Liver (tissue), 9 donors: Measurements from ENCODE around the gene SLC25A43. TPM values are rescaled to one million over a fixed set of nuclear protein-coding genes. Genes with fewer than 3 reads are reported as not detected.

Source experiments
- DNase-seq: peaks from one replicate; pipeline ENCODE4 v3.0.0-alpha.2; 2017; ENCODE audit warnings: low spot score
- H3K27ac ChIP-seq, 2 donors: one replicate each; pipeline ENCODE4 v1.7.0; 2013; ENCODE audit warnings: inconsistent platforms in 2 of 2, low read length in 2 of 2, control low read depth in 1 of 2, low read depth in 1 of 2, mild to moderate bottlenecking in 1 of 2
- H3K27me3 ChIP-seq, 4 donors: one replicate each; pipeline versions ENCODE4 v1.6.1 to v1.7.0; 2013; ENCODE audit warnings: low read length in 3 of 4, inconsistent platforms in 1 of 4, mild to moderate bottlenecking in 1 of 4, moderate library complexity in 1 of 4; ENCODE audit not compliant: control insufficient read depth in 4 of 4, insufficient read depth in 4 of 4
- H3K36me3 ChIP-seq, 4 donors: one replicate each; pipeline versions ENCODE4 v1.6.1 to v1.7.0; 2013; ENCODE audit warnings: low read length in 3 of 4, mild to moderate bottlenecking in 3 of 4, low read depth in 1 of 4, moderate library complexity in 1 of 4; ENCODE audit not compliant: control insufficient read depth in 4 of 4, insufficient read depth in 3 of 4
- H3K4me1 ChIP-seq, 4 donors: one replicate each; pipeline versions ENCODE4 v1.6.1 to v1.7.0; 2013; ENCODE audit warnings: low read length in 3 of 4, mild to moderate bottlenecking in 3 of 4, moderate library complexity in 1 of 4; ENCODE audit not compliant: control insufficient read depth in 4 of 4, insufficient read depth in 4 of 4
- H3K4me3 ChIP-seq, 3 donors: one replicate each; pipeline versions ENCODE4 v1.6.1 to v1.7.0; 2013; ENCODE audit warnings: low read length in 3 of 3, control low read depth in 1 of 3, low read depth in 1 of 3, mild to moderate bottlenecking in 1 of 3
- H3K9ac ChIP-seq, 2 donors: one replicate each; pipeline ENCODE4 v1.7.0; 2013; ENCODE audit warnings: low read length in 2 of 2, mild to moderate bottlenecking in 2 of 2, moderate library complexity in 2 of 2, control low read depth in 1 of 2, low read depth in 1 of 2
- H3K9me3 ChIP-seq, 4 donors: one replicate each; pipeline versions ENCODE4 v1.6.1 to v1.7.0; 2013; ENCODE audit warnings: low read length in 3 of 4; ENCODE audit not compliant: control insufficient read depth in 4 of 4
- EGR1 ChIP-seq, 2 donors: IDR thresholded peaks; 2 replicates each; pipeline ENCODE4 v1.6.1; 2016 to 2018; ENCODE audit warnings: antibody characterized with exemption in 2 of 2, low read depth in 2 of 2
- FOXA1 ChIP-seq: IDR thresholded peaks from 2 replicates; pipeline ENCODE4 v1.6.1; 2016; ENCODE audit warnings: antibody characterized with exemption
- FOXA2 ChIP-seq: IDR thresholded peaks from 2 replicates; pipeline ENCODE4 v1.6.1; 2016; ENCODE audit warnings: antibody characterized with exemption
- HNF4A ChIP-seq, 2 donors: conservative IDR thresholded peaks; 2 replicates each; pipeline ENCODE4 v1.6.1; 2016; ENCODE audit warnings: antibody characterized with exemption in 2 of 2, mild to moderate bottlenecking in 2 of 2
- HNF4G ChIP-seq: IDR thresholded peaks from 2 replicates; pipeline ENCODE4 v1.6.1; 2016; ENCODE audit warnings: antibody characterized with exemption
- JUND ChIP-seq, 2 donors: IDR thresholded peaks; 2 replicates each; pipeline ENCODE4 v1.6.1; 2016; ENCODE audit warnings: antibody characterized with exemption in 2 of 2
- NR2F2 ChIP-seq: IDR thresholded peaks from 2 replicates; pipeline ENCODE4 v1.6.1; 2016; ENCODE audit warnings: antibody characterized with exemption
- RAD21 ChIP-seq, 2 donors: IDR thresholded peaks; 2 replicates each; pipeline ENCODE4 v1.6.1; 2016; ENCODE audit warnings: antibody characterized with exemption in 2 of 2, mild to moderate bottlenecking in 2 of 2
- RXRA ChIP-seq, 2 donors: IDR thresholded peaks; 2 replicates each; pipeline ENCODE4 v1.6.1; 2017 to 2018; ENCODE audit warnings: antibody characterized with exemption in 2 of 2, mild to moderate bottlenecking in 1 of 2
- SP1 ChIP-seq: IDR thresholded peaks from 2 replicates; pipeline ENCODE4 v1.6.1; 2018; ENCODE audit warnings: antibody characterized with exemption, mild to moderate bottlenecking
- TAF1 ChIP-seq: conservative IDR thresholded peaks from 2 replicates; pipeline ENCODE4 v1.6.1; 2016; ENCODE audit warnings: antibody characterized with exemption, mild to moderate bottlenecking
- YY1 ChIP-seq: IDR thresholded peaks from 2 replicates; pipeline ENCODE4 v1.6.1; 2016; ENCODE audit warnings: antibody characterized with exemption, mild to moderate bottlenecking
- WGBS: extraction: QIAGEN DNeasy Blood & Tissue Kit; methylation state at CpG from one replicate; pipeline ENCODE4 v1.1.7; 2013; 5-methylcytosine and 5-hydroxymethylcytosine counted together
- polyA plus RNA-seq, 2 donors: library from polyadenylated mRNA; stranded (reverse) in 1 of 2; unstranded in 1 of 2; fragments of 200-250 nt in 1 of 2; fragments of >200 nt in 1 of 2; fragmentation: Nextera tagmentation in 1 of 2; extraction: Ambion mirVana in 1 of 2; gene quantifications; one replicate each; pipeline versions ENCODE4 v1.2.1 to v1.2.3, GENCODE V29; 2013 to 2015
- total RNA-seq, 2 donors: library from RNA; depleted of rRNA; stranded (reverse); fragments of >200 nt; gene quantifications; one replicate each; pipeline ENCODE4 v1.2.3, GENCODE V29; 2014
- TF ChIP-seq, protein P1 (sequence below): fragments of 150-350 bp; IDR thresholded peaks from 2 replicates; pipeline ENCODE4 v1.5.1; 2017; ENCODE audit warnings: improper control_type of control experiment, low read depth, low read length; ENCODE audit not compliant: missing input control
- TF ChIP-seq, protein P2 (sequence below): IDR thresholded peaks from 2 replicates; pipeline ENCODE4 v1.6.1; 2016; ENCODE audit warnings: antibody characterized with exemption
- TF ChIP-seq, protein P3 (sequence below): IDR thresholded peaks from 2 replicates; pipeline ENCODE4 v1.6.1; 2016; ENCODE audit warnings: antibody characterized with exemption
- TF ChIP-seq, protein P4 (sequence below): IDR thresholded peaks from 2 replicates; pipeline ENCODE4 v1.6.1; 2016; ENCODE audit warnings: antibody characterized with exemption
- TF ChIP-seq, protein P5 (sequence below): IDR thresholded peaks from 2 replicates; pipeline ENCODE4 v1.6.1; 2016; ENCODE audit warnings: antibody characterized with exemption, mild to moderate bottlenecking
- donor health status: healthy.
- donor health status: healthy.
- donor health status: healthy.
- donor health status: healthy.
- donor health status: healthy.

Gene SLC25A43
- total and polyA plus RNA-seq, 4 donors, result 4.5 to 10.9 (median 5.6) TPM

DNA sequence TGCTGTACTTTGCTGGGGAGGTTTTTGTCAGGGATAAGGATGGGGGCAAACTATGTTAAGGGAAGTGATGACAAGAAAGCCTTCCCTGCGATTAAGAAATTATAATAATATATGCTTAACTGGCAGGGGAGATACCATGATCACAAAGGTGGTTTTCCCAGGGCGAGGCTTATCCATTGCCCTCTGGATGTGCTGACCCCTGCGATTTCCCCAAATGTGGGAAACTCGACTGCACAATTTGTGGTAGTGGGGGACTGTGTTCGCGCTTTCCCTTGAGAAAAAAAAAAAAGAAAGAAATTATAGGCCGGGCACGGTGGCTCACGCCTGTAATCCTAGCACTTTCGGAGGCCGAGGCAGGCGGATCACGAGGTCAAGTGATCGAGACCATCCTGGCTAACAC, 24.5 kb downstream of the SLC25A43 start:
- no peak for DNase-seq
- TF ChIP-seq, protein P1, sequence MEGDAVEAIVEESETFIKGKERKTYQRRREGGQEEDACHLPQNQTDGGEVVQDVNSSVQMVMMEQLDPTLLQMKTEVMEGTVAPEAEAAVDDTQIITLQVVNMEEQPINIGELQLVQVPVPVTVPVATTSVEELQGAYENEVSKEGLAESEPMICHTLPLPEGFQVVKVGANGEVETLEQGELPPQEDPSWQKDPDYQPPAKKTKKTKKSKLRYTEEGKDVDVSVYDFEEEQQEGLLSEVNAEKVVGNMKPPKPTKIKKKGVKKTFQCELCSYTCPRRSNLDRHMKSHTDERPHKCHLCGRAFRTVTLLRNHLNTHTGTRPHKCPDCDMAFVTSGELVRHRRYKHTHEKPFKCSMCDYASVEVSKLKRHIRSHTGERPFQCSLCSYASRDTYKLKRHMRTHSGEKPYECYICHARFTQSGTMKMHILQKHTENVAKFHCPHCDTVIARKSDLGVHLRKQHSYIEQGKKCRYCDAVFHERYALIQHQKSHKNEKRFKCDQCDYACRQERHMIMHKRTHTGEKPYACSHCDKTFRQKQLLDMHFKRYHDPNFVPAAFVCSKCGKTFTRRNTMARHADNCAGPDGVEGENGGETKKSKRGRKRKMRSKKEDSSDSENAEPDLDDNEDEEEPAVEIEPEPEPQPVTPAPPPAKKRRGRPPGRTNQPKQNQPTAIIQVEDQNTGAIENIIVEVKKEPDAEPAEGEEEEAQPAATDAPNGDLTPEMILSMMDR, result no peak
- TF ChIP-seq YY1 (no peak), FOXA2 (no peak), SP1 (no peak), RXRA (IDR thresholded peaks at IDR 0.05) (no peak), TAF1 (no peak)
- TF ChIP-seq, protein P2, sequence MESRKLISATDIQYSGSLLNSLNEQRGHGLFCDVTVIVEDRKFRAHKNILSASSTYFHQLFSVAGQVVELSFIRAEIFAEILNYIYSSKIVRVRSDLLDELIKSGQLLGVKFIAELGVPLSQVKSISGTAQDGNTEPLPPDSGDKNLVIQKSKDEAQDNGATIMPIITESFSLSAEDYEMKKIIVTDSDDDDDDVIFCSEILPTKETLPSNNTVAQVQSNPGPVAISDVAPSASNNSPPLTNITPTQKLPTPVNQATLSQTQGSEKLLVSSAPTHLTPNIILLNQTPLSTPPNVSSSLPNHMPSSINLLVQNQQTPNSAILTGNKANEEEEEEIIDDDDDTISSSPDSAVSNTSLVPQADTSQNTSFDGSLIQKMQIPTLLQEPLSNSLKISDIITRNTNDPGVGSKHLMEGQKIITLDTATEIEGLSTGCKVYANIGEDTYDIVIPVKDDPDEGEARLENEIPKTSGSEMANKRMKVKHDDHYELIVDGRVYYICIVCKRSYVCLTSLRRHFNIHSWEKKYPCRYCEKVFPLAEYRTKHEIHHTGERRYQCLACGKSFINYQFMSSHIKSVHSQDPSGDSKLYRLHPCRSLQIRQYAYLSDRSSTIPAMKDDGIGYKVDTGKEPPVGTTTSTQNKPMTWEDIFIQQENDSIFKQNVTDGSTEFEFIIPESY, result no peak
- H3K36me3 ChIP-seq, result no peaks in the 10 kb centered on the region
- no peaks in the 10 kb centered on the region for H3K27me3 ChIP-seq
- H3K4me1 ChIP-seq, result peaks cover 3 to 26% (median 18%) of the 10 kb centered on the region in 4 donors
- no peak overlapping the region for H3K4me3 ChIP-seq
- H3K9ac ChIP-seq, result no peak overlapping the region
- 97% methylated on average over 14 of the region's 14 CpGs for WGBS
- H3K27ac ChIP-seq, result no peak overlapping the region
- H3K9me3 ChIP-seq, result no peaks in the 10 kb centered on the region

DNA sequence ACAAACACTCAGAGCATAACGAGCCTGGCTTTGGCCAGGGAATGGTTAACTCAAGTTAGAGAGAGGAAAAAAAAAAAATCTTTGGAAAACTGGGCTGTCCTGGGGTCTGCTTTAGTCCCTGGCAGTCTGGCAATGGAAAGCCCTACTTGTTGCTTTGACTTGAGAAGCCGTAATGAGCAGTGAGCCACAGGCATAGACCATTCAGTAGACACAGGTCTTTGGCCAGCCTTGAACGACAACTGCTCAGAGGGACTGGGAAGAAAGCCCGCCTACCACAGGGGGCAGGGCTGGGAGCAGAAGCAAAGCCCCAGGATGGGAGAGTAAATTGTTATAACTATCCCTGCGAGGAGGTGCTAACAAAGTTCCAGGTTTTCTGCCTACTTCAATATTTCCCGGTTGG, 25.9 kb downstream of the SLC25A43 start:
- DNase-seq, result no peak
- WGBS, result 68% methylated on average over 6 of the region's 6 CpGs
- TF ChIP-seq SP1 (no peak), RXRA (IDR thresholded peaks at IDR 0.05) (no peak), JUND (IDR thresholded peaks at IDR 0.05) (no peak), FOXA1 (no peak), NR2F2 (no peak), HNF4G (no peak), YY1 (no peak), TAF1 (no peak), EGR1 (IDR thresholded peaks at IDR 0.05; ENCODE audit: low read depth in 2 of 2) (no peak), RAD21 (IDR thresholded peaks at IDR 0.05) (no peak), HNF4A (conservative IDR thresholded peaks at IDR 0.05) (no peak)
- TF ChIP-seq, protein P1, result no peak
- TF ChIP-seq, protein P2, result no peak
- TF ChIP-seq, protein P3, sequence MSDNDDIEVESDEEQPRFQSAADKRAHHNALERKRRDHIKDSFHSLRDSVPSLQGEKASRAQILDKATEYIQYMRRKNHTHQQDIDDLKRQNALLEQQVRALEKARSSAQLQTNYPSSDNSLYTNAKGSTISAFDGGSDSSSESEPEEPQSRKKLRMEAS, result no peak
- TF ChIP-seq, protein P4, sequence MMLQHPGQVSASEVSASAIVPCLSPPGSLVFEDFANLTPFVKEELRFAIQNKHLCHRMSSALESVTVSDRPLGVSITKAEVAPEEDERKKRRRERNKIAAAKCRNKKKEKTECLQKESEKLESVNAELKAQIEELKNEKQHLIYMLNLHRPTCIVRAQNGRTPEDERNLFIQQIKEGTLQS, result no peak
- TF ChIP-seq, protein P5, sequence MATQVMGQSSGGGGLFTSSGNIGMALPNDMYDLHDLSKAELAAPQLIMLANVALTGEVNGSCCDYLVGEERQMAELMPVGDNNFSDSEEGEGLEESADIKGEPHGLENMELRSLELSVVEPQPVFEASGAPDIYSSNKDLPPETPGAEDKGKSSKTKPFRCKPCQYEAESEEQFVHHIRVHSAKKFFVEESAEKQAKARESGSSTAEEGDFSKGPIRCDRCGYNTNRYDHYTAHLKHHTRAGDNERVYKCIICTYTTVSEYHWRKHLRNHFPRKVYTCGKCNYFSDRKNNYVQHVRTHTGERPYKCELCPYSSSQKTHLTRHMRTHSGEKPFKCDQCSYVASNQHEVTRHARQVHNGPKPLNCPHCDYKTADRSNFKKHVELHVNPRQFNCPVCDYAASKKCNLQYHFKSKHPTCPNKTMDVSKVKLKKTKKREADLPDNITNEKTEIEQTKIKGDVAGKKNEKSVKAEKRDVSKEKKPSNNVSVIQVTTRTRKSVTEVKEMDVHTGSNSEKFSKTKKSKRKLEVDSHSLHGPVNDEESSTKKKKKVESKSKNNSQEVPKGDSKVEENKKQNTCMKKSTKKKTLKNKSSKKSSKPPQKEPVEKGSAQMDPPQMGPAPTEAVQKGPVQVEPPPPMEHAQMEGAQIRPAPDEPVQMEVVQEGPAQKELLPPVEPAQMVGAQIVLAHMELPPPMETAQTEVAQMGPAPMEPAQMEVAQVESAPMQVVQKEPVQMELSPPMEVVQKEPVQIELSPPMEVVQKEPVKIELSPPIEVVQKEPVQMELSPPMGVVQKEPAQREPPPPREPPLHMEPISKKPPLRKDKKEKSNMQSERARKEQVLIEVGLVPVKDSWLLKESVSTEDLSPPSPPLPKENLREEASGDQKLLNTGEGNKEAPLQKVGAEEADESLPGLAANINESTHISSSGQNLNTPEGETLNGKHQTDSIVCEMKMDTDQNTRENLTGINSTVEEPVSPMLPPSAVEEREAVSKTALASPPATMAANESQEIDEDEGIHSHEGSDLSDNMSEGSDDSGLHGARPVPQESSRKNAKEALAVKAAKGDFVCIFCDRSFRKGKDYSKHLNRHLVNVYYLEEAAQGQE, result no peak

More for the DNA sequence above, 25.9 kb downstream of the SLC25A43 start:
- Histone ChIP-seq H3K4me3 (no peak overlapping the region), H3K27ac (no peak overlapping the region), H3K9ac (no peak overlapping the region), H3K9me3 (no peaks in the 10 kb centered on the region), H3K27me3 (no peaks in the 10 kb centered on the region), H3K4me1 (peaks cover 2 to 17% (median 8%) of the 10 kb centered on the region in 4 donors), H3K36me3 (no peaks in the 10 kb centered on the region)
